ENCODE results near the gene UQCC5.

The UQCC5 gene

GRCh38 chr3:52570076-52570475, 33.7 kb downstream of the UQCC5 start:
- no peak for DNase-seq (ENCODE audit: low read depth)

- DNase-seq (ENCODE audit: low read depth) = no peak
Measured at GRCh38 chr3:52572221-52572620, 35.8 kb downstream of the UQCC5 start.

GRCh38 chr3:52574056-52574965, 37.9 kb downstream of the UQCC5 start:
- DNase-seq (ENCODE audit: low read depth) = no peak
